Erythroblast (primary cell): ENCODE measurements around the gene PHACTR3.

Source experiments
- GATA1 ChIP-seq: IDR thresholded peaks from 2 replicates; pipeline ENCODE4 v1.6.1; 2011; ENCODE audit warnings: low read depth, mild to moderate bottlenecking, control low read depth, low read length, moderate library complexity
- POLR2A ChIP-seq: IDR thresholded peaks from 2 replicates; pipeline ENCODE4 v1.6.1; 2011; ENCODE audit warnings: mild to moderate bottlenecking, low read length

- TF ChIP-seq POLR2A (no peak), GATA1 (no peak)
Observed at GRCh38 chr20:59774204-59774641, 169.9 kb downstream of the PHACTR3 start.
